SIG-M5 (cell line): ENCODE data around the gene CCDC63.

Source experiments
- DNase-seq: peaks from one replicate; lab custom pipeline; 2025; lab: John Stamatoyannopoulos, UW

The CCDC63 gene

GRCh38 chr12:110846615-110847566, at the start of gene CCDC63:
Gene CCDC63 (plus strand): TSS chr12:110846987. CDS start chr12:110852955, 5,968 bp downstream.
- DNase-seq: no peak

GRCh38 chr12:110798461-110798860, 48.3 kb upstream of the CCDC63 start:
- DNase-seq: no peak

GRCh38 chr12:110802489-110802888, 44.3 kb upstream of the CCDC63 start:
- DNase-seq: no peak

GRCh38 chr12:110804406-110804805, 42.4 kb upstream of the CCDC63 start:
- no peak for DNase-seq

GRCh38 chr12:110807640-110808039, 39.1 kb upstream of the CCDC63 start:
- DNase-seq: no peak

GRCh38 chr12:110809149-110809548, 37.6 kb upstream of the CCDC63 start:
- no peak for DNase-seq

GRCh38 chr12:110811972-110812371, 34.8 kb upstream of the CCDC63 start:
- DNase-seq: no peak

- DNase-seq: no peak
These were observed 33.5 kb upstream of the CCDC63 start for GRCh38 chr12:110813285-110813684.

- no peak for DNase-seq
These were observed 33.0 kb upstream of the CCDC63 start for GRCh38 chr12:110813756-110814155.

GRCh38 chr12:110816248-110816647, 30.5 kb upstream of the CCDC63 start:
- DNase-seq: no peak

- no peak for DNase-seq
These were observed 30.0 kb upstream of the CCDC63 start for GRCh38 chr12:110816779-110817178.

- no peak for DNase-seq
These were observed 28.3 kb upstream of the CCDC63 start for GRCh38 chr12:110818511-110818910.

GRCh38 chr12:110819150-110819549, 27.6 kb upstream of the CCDC63 start:
- DNase-seq: no peak

GRCh38 chr12:110819646-110820045, 27.1 kb upstream of the CCDC63 start:
- no peak for DNase-seq

GRCh38 chr12:110821917-110822316, 24.9 kb upstream of the CCDC63 start:
- DNase-seq: no peak

GRCh38 chr12:110822821-110823415, 23.9 kb upstream of the CCDC63 start:
- DNase-seq: no peak

- DNase-seq: no peak
These were observed 22.4 kb upstream of the CCDC63 start for GRCh38 chr12:110824342-110824741.

GRCh38 chr12:110825530-110825929, 21.3 kb upstream of the CCDC63 start:
- no peak for DNase-seq

GRCh38 chr12:110826592-110827200, 20.1 kb upstream of the CCDC63 start:
- DNase-seq: peak; percentile 46

- DNase-seq: no peak
These were observed 17.5 kb upstream of the CCDC63 start for GRCh38 chr12:110829308-110829707.

GRCh38 chr12:110836291-110836690, 10.5 kb upstream of the CCDC63 start:
- no peak for DNase-seq

GRCh38 chr12:110841007-110841406, 5.8 kb upstream of the CCDC63 start:
- DNase-seq: no peak

- no peak for DNase-seq
These were observed 2.7 kb upstream of the CCDC63 start for GRCh38 chr12:110844131-110844530.
